Astrocyte (in vitro differentiated cells and primary cell): ENCODE measurements around the gene MICAL1.

Experiments
- EZH2 ChIP-seq: IDR thresholded peaks from 2 replicates; pipeline ENCODE4 v1.6.1; 2012; ENCODE audit warnings: mild to moderate bottlenecking, low read length, inconsistent platforms; ENCODE audit not compliant: insufficient read depth
- TF ChIP-seq, protein P1 (sequence below): IDR thresholded peaks from 2 replicates; pipeline ENCODE4 v1.5.1; 2011; ENCODE audit warnings: low read depth, mild to moderate bottlenecking, inconsistent platforms, low read length, moderate library complexity; ENCODE audit not compliant: insufficient read depth

DNA sequence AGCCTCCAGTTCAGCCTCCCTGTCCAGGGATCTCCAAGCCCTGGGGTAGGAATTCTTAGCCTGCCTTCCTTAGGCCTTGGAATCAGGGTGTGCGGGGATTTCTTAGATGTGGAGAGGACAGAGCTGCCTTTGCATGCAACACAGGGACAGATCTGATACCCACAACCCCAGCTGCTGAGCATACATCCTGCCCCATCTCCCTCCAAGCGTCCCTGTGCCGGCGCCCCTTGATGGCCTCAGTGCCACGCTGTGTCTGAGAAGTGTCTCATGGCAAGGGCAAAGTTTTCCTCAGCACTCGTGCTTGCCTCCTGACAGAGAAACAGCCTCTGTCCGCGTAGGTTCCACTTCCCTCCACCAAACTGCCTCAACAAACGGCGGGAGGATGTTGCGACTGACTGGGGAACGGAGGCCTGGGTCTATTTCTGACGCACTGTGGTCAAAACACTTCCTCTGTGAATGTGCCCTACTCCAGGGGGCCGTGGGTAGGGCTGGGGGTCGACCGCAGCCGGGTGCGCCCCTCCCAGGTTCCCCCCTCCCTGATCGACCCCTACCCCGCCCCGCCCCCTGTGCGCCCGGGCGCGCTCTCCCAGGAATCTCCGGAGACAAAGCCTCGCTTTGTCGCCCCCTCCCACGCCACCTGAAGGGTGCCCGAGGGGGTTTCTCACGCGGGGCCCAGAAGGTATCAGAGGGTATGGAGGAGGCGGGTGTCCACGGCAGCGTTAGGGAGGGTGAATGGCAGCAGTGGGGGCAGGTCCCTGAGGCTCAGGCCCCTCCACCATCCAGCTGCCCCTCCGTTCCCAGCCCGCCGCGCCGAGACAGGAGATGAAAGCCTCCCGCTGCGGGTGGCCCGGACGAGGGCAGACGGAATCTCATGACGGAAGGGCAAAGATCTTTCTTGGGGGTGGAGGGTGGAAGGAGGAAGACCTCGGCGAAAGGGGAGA is 806 bp downstream of the MICAL1 start:
- TF ChIP-seq, protein P1, sequence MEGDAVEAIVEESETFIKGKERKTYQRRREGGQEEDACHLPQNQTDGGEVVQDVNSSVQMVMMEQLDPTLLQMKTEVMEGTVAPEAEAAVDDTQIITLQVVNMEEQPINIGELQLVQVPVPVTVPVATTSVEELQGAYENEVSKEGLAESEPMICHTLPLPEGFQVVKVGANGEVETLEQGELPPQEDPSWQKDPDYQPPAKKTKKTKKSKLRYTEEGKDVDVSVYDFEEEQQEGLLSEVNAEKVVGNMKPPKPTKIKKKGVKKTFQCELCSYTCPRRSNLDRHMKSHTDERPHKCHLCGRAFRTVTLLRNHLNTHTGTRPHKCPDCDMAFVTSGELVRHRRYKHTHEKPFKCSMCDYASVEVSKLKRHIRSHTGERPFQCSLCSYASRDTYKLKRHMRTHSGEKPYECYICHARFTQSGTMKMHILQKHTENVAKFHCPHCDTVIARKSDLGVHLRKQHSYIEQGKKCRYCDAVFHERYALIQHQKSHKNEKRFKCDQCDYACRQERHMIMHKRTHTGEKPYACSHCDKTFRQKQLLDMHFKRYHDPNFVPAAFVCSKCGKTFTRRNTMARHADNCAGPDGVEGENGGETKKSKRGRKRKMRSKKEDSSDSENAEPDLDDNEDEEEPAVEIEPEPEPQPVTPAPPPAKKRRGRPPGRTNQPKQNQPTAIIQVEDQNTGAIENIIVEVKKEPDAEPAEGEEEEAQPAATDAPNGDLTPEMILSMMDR = no peak
- TF ChIP-seq EZH2 = no peak
